ENCODE data around the gene IL12RB2.
"Not testable (repeated sequence)": the region's sequence is repeated elsewhere in the genome, so short reads cannot be mapped to it uniquely, and the experiment has no call there.

The IL12RB2 gene

DNA sequence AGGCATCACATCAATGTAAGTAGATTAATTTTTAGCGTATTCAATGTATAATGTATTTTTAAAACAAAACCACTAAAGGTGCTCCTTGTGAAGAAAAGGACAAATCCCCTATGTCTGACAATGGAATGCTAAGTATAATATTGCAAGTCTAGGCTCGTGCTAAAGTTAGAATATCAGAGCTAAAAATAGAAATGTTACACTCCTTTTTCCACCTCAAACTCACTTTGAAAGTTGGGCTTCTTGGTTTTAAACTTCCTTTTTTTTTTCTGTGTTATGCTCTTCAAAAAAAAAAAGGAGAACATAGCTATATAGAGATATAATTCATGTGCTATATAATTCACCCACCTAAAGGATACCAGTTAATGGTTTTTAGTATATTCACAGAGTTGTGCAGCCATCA, 126.2 kb downstream of the IL12RB2 start:
- no peak for DNase-seq

DNA sequence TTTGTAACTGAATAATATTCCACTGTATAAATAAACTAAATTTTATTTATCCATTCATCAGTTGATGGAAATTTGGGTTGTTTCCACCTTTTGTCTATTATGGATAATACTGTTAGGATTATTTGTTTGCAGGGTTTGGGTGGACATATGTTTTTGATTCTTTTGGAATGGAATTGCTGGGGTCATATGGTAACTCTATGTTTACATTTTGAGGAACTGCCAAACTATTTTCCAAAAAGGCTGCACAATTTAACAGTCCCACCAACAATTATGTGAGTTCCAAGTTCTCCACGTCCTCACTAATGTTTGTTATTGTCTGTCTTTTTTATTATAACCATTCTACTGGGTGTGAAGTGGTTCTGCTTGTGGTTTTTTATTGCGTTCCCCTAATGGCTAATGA, 126.8 kb downstream of the IL12RB2 start:
- DNase-seq = no peak

DNA sequence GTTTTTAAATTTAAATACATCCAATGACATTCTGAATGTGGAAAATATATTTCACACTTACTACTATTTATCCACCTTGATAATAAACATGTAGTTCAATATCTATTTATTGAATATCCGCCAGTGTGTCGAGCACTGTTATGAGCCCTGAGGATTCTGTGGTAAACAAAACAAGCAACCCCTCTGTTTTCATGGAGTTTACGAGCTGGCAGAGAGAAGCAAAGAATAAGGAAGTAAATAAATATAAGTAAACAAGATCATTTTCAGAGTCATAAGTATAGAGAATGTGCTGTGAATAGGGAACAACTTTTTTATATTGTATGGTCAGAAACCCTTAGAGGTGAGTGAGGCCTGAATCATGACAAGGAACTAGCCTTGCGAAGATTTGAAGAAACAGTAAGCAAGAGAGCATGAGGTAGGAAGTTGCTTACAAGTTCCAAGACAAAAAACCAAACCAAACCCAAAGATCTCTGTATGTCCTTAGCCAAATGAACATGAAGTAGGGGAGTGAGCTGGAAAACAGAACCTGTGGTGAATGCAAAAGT, 128.9 kb downstream of the IL12RB2 start:
- no peak for DNase-seq

DNA sequence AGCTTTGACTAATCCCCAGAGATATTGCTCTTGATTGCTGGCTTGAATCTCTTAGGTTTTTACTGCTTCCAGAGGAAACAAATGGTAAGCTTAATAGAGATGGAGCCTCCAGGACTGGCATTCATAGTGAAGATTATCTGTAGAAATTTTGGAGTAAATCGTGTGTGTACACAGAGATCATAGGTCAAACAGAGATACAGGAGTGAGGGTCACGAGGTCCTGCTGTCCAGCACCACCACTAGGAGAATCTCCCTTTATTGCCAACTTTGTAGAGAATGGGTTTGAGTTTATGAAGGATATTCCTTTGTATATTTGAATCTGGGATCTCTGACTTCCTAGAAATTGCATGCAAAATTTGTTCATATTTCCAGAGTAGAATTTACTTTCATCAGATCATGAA, 130.3 kb downstream of the IL12RB2 start:
- DNase-seq = no peak

DNA sequence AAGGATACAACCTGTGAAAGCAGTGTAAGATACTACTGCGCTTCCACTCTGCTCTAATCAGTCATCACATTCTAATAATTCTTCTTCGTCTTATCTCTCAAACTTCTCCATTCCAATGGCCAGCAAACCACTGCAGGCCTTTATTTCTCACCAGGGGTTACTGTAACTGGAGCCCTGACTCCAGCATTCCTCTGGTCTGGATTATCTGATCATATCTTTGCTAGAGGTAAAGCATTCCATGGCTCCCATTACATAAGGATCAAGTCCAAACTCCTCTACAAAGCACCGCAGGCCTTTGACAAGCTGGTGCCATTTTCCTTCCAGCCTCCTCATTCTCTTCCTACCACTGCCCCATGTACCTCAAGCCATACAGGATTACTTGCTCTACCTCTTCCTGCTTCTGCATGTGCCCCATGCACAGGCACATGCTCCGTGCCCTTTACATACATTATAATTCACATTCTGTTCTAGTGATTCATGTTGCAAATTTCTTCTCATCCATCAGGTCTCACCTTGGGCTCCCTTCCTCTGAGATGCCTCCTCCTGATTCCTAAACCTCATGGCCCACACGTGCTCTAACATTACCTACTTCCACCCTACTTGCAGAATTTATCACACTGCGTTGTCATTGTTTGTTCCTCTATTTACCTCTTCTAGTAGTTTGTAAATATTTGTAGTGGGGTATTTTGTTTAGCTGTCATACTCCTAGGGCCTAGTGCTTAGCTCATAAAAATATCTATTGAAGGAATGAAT, 131.8 kb downstream of the IL12RB2 start:
- DNase-seq = peak; percentile 51

DNA sequence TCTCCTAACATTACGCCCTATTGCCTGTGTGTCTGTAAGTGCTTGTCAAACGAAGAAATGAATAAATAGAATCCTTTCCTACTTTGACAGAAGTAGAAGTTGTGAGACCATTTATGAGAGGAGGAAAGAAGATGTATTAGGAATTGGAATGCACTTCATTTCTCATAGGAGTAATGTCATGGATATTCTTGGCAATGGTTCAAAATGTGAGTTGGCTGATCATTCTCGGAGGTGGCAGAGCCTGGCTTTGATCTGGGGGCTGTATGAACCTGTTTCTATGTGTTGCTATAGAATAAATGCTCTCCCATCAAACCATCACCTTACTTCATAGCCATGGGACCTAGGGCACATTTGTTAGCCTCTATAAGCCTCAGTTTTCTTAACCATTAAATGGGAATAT, 132.7 kb downstream of the IL12RB2 start:
- DNase-seq = peak; percentile 51

DNA sequence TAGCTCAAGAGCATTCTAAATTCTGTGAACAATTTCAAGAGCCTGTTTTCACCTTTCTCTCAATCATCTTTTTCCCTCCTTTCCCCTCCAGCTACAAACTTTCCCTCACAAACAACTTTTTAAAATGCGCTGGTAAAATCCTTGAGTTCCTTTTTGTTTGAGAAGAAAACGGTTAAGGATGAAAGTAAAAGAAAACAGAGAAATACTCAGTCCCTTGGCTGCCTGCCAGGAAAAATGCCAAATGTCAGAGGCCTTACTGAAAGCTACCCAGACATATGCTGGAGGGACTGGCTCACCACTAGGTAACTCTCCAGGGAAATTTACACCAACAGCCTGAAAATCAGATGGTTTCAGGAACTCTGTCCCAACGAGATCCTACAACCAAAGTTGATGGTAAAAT, 133.5 kb downstream of the IL12RB2 start:
- peak; percentile 56 for DNase-seq

DNA sequence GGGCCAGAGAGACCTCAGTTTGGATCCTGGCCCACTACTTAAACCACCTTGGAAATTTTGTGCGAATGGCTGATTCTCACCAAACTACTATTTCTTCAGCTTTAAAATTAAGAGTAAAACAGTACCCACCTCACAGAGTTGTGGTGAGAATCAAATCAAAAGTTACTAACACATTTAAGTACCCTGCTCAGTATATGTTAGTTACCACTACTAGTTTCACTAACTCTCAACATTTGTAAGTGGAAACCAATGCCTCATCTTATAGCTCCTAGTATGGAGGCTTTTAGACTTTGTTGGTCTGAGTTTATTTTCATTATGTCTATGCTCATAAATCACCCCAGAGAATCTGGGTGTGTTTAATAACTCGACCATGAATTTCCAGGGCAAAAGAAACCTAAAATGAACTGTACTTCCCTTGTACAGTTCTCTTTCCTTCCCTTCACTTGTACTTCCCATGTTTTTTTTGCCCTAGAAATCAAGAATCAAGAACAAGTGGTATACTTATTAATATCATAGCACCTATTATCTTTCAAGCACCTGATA, 134.1 kb downstream of the IL12RB2 start:
- DNase-seq = no peak

DNA sequence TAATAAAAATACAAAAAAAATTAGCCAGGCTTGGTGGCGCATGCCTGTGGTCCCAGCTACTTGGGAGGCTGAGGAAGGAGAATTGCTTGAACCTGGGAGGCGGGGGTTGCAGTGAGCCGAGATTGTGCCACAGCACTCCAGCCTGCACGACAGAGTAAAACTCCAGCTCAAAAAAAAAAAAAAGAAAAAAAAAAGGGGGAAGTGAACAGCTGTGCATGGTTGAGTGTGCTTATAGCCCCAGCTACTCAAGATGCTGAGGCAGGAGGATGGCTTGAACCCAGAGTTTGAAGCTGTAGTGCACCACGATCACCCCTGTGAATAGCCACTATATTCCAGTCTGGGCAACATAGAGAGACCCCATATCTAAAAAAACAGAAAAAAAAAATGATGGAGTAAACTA, 138.3 kb downstream of the IL12RB2 start:
- not testable (repeated sequence) for DNase-seq

All from DMS53 (cell line).